Esophagus squamous epithelium (tissue), 5 donors: ENCODE measurements around the gene ZNF93. TPM values are rescaled to one million over a fixed set of nuclear protein-coding genes. Genes with fewer than 3 reads are reported as not detected.
"Not testable (repeated sequence)": the region's sequence is repeated elsewhere in the genome, so short reads cannot be mapped to it uniquely, and the experiment has no call there.

ENCODE experiments used
- DNase-seq: peaks from one replicate; lab custom pipeline; 2025; lab: John Stamatoyannopoulos, UW
- H3K27ac ChIP-seq, 4 donors: fragments of 200-600 bp; sonication (generic); one replicate each; pipeline ENCODE4 v1.5.1; 2016 to 2019; ENCODE audit warnings: mild to moderate bottlenecking in 1 of 4
- H3K27me3 ChIP-seq, 4 donors: fragments of 200-600 bp; sonication (generic); 1 replicate in 3 of 4; 2 replicates in 1 of 4; pipeline versions ENCODE4 v1.5.1 to v1.6.0; 2017 to 2021; ENCODE audit warnings: antibody characterized with exemption in 1 of 4
- H3K36me3 ChIP-seq, 3 donors: fragments of 200-600 bp; sonication (generic); one replicate each; pipeline ENCODE4 v1.5.1; 2016 to 2019
- H3K4me1 ChIP-seq, 3 donors: fragments of 200-600 bp; sonication (generic); one replicate each; pipeline ENCODE4 v1.5.1; 2017 to 2019
- H3K4me3 ChIP-seq, 4 donors: fragments of 200-600 bp; sonication (generic); 1 replicate in 3 of 4; 2 replicates in 1 of 4; pipeline ENCODE4 v1.5.1; 2016 to 2019; ENCODE audit warnings: mild to moderate bottlenecking in 2 of 4, moderate library complexity in 1 of 4
- H3K9me3 ChIP-seq, 3 donors: fragments of 200-600 bp; sonication (generic); one replicate each; pipeline ENCODE4 v1.5.1; 2016 to 2019
- CTCF ChIP-seq, 6 experiments: fragments of 450-650 bp in 4 of 6; fragments of 200-600 bp in 2 of 6; sonication (generic) in 2 of 6; IDR thresholded peaks; one replicate each; pipeline ENCODE4 v1.5.1; 2016 to 2019; ENCODE audit warnings: antibody characterized with exemption in 6 of 6, mild to moderate bottlenecking in 4 of 6, moderate library complexity in 4 of 6
- POLR2A ChIP-seq, 4 donors: fragments of 450-650 bp; IDR thresholded peaks; one replicate each; pipeline ENCODE4 v1.6.1; 2017; ENCODE audit warnings: antibody characterized with exemption in 4 of 4, mild to moderate bottlenecking in 4 of 4, moderate library complexity in 3 of 4
- WGBS, 2 donors: methylation state at CpG; one replicate each; pipeline ENCODE4 v1.1.5; 2018; 5-methylcytosine and 5-hydroxymethylcytosine counted together
- intact Hi-C: fragments of 100-400 bp; cut with DNase I; formaldehyde crosslinking; loops from one replicate; pipeline ENCODE4 v1.15.0; 2022
- total RNA-seq, 4 donors: library from RNA; depleted of rRNA; stranded (reverse); fragments of >200 nt; gene quantifications; one replicate each; pipeline ENCODE4 v1.1.0, GENCODE V29; 2016
- donor health status: DM: yes; HTN: yes; CAD: no.

ZNF93 gene
- total RNA-seq, 4 donors from 2014 or later, result 4.7 to 12.7 (median 7.4) TPM

- peaks cover 0 to 34% (median 4%) of the 10 kb centered on the region in 3 donors for H3K9me3 ChIP-seq
- H3K4me3 ChIP-seq, result peak overlapping the region; percentile 61 to 86 (median 73)
- H3K36me3 ChIP-seq, result peaks cover 0 to 3% (median 0%) of the 10 kb centered on the region in 3 donors
- peak overlapping the region; percentile 79 to 97 (median 96) for H3K27ac ChIP-seq
- WGBS, 2 donors, result 4 to 13% methylated on average over 19 to 22 of the region's 23 CpGs
- peaks cover 9 to 34% (median 9%) of the 10 kb centered on the region in 3 donors for H3K4me1 ChIP-seq
- intact Hi-C loops, result no loop called here
- TF ChIP-seq CTCF (IDR thresholded peaks at IDR 0.05) (no peak), POLR2A (IDR thresholded peaks at IDR 0.05) (no peak)
- DNase-seq, result no peak
- H3K27me3 ChIP-seq, result no peaks in the 10 kb centered on the region
These were observed 34.0 kb upstream of the ZNF93 start for GRCh38 chr19:19866611-19867248.

- H3K27ac ChIP-seq, intact Hi-C loops, H3K27me3 ChIP-seq, H3K4me3 ChIP-seq, DNase-seq: not testable (repeated sequence)
- H3K36me3 ChIP-seq, result peaks cover 0 to 26% (median 5%) of the 10 kb centered on the region in 3 donors
- peaks cover 9 to 33% (median 9%) of the 10 kb centered on the region in 3 donors for H3K4me1 ChIP-seq
- 85 to 86% methylated on average over 5 of the region's 5 CpGs for WGBS, 2 donors
- peaks cover 0 to 53% (median 7%) of the 10 kb centered on the region in 3 donors for H3K9me3 ChIP-seq
These were observed 30.7 kb upstream of the ZNF93 start for GRCh38 chr19:19870086-19870485.

GRCh38 chr19:19871932-19872331 is 28.8 kb upstream of the ZNF93 start:
- no peaks in the 10 kb centered on the region for H3K27me3 ChIP-seq
- no peak overlapping the region for H3K4me3 ChIP-seq
- DNase-seq, result no peak
- 77 to 87% methylated on average over 3 of the region's 3 CpGs for WGBS, 2 donors
- TF ChIP-seq CTCF (IDR thresholded peaks at IDR 0.05) (no peak), POLR2A (IDR thresholded peaks at IDR 0.05) (no peak)
- intact Hi-C loops, result no loop called here
- H3K4me1 ChIP-seq, result peaks cover 6 to 22% (median 9%) of the 10 kb centered on the region in 3 donors
- H3K9me3 ChIP-seq, result peaks cover 0 to 68% (median 7%) of the 10 kb centered on the region in 3 donors
- H3K27ac ChIP-seq, result no peak overlapping the region
- H3K36me3 ChIP-seq, result peaks cover 0 to 26% (median 5%) of the 10 kb centered on the region in 3 donors

- Histone ChIP-seq H3K36me3 (peaks cover 0 to 37% (median 5%) of the 10 kb centered on the region in 3 donors), H3K9me3 (peaks cover 0 to 76% (median 7%) of the 10 kb centered on the region in 3 donors), H3K27ac (no peak overlapping the region), H3K4me3 (no peak overlapping the region), H3K27me3 (no peaks in the 10 kb centered on the region), H3K4me1 (peaks cover 0 to 9% (median 2%) of the 10 kb centered on the region in 3 donors)
- DNase-seq, result no peak
- intact Hi-C loops, result no loop called here
- TF ChIP-seq POLR2A (IDR thresholded peaks at IDR 0.05), result no peak
These were observed 27.4 kb upstream of the ZNF93 start for GRCh38 chr19:19873381-19873780.

GRCh38 chr19:19877724-19878123 is 23.0 kb upstream of the ZNF93 start:
- no peaks in the 10 kb centered on the region for H3K27me3 ChIP-seq
- no peak for TF ChIP-seq CTCF (IDR thresholded peaks at IDR 0.05)
- TF ChIP-seq POLR2A (IDR thresholded peaks at IDR 0.05), result no peak
- WGBS, 2 donors, result 87 to 90% methylated on average over 4 of the region's 4 CpGs
- intact Hi-C loops, result no loop called here
- no peak overlapping the region for H3K4me3 ChIP-seq
- H3K36me3 ChIP-seq, result peaks cover 0 to 71% (median 8%) of the 10 kb centered on the region in 3 donors
- H3K4me1 ChIP-seq, result no peaks in the 10 kb centered on the region
- H3K9me3 ChIP-seq, result peaks cover 0 to 79% (median 3%) of the 10 kb centered on the region in 3 donors
- DNase-seq, result no peak
- H3K27ac ChIP-seq, result no peak overlapping the region

- H3K27me3 ChIP-seq, result no peaks in the 10 kb centered on the region
- no peaks in the 10 kb centered on the region for H3K4me1 ChIP-seq
- H3K27ac ChIP-seq, result no peak overlapping the region
- TF ChIP-seq POLR2A (IDR thresholded peaks at IDR 0.05) (no peak), CTCF (IDR thresholded peaks at IDR 0.05) (no peak)
- no peak for DNase-seq
- 100% methylated on average over 1 of the region's 1 CpG for WGBS, 2 donors
- peaks cover 0 to 72% (median 20%) of the 10 kb centered on the region in 3 donors for H3K9me3 ChIP-seq
- H3K4me3 ChIP-seq, result no peak overlapping the region
- H3K36me3 ChIP-seq, result peaks cover 0 to 86% (median 3%) of the 10 kb centered on the region in 3 donors
- intact Hi-C loops, result no loop called here
These were observed 16.2 kb upstream of the ZNF93 start for GRCh38 chr19:19884583-19884982.

GRCh38 chr19:19892055-19892941 is 8.4 kb upstream of the ZNF93 start:
- Histone ChIP-seq H3K9me3 (peaks cover 0 to 97% (median 70%) of the 10 kb centered on the region in 3 donors), H3K36me3 (peaks cover 0 to 39% (median 0%) of the 10 kb centered on the region in 3 donors)
- intact Hi-C loops, H3K4me1 ChIP-seq, DNase-seq, H3K4me3 ChIP-seq, H3K27ac ChIP-seq, H3K27me3 ChIP-seq: not testable (repeated sequence)
- 93 to 95% methylated on average over 3 of the region's 3 CpGs for WGBS, 2 donors
